Activated T-cell treated with anti-CD3 and anti-CD28 coated beads, Interleukin-2, amount 50 U/mL, for 24 hours (primary cell): Measurements from ENCODE around the gene LRRC43.

Source experiments
- DNase-seq: peaks from one replicate; pipeline ENCODE4 v3.0.0-alpha.2; 2020
- H3K27ac Mint-ChIP-seq: 2 replicates; pipeline ENCODE4 v1.8.0; 2020; ENCODE audit warnings: mild to moderate bottlenecking, mixed read lengths
- H3K27me3 Mint-ChIP-seq: 2 replicates; pipeline ENCODE4 v1.8.0; 2020; ENCODE audit warnings: mixed read lengths
- H3K36me3 Mint-ChIP-seq: 2 replicates; pipeline ENCODE4 v1.8.0; 2020; ENCODE audit warnings: low read depth, mixed read lengths
- H3K4me1 Mint-ChIP-seq: 2 replicates; pipeline ENCODE4 v1.8.0; 2020; ENCODE audit warnings: low read depth, mixed read lengths
- H3K4me3 Mint-ChIP-seq: 2 replicates; pipeline ENCODE4 v1.8.0; 2020; ENCODE audit warnings: mild to moderate bottlenecking, moderate library complexity, mixed read lengths
- H3K9me3 Mint-ChIP-seq: 2 replicates; pipeline ENCODE4 v1.8.0; 2020; ENCODE audit warnings: mixed read lengths

Gene LRRC43, protein sequence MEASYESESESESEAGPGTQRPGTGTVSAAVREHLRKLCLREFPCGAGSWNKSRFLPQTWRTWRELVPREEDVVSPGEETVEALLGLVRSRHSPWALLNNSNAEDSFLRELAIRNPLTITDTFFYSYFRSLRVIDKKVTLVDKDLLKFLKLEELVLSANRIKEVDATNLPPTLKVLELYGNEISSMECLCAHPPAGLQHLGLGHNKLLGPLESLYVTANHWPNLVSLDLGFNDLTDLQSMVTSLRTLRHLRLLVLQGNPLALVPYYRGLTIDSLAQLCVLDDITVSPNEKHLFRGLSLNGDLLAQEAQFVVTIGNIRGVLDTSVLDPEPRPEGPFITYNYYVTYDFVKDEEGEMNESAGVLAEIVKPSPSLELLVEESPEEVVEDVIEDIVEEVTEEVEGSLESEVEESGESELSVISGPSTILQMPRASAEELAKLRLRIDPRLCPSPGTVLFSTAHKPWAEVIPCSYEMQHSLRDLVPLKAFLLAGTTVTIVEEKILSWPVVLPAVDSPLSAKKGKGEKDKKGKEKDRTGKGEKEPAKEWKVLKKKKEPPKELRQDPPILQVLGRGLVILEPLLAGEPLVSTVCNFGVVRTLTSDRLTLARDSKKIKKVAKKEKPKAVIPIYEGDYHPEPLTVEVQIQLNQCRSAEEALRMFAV

DNA sequence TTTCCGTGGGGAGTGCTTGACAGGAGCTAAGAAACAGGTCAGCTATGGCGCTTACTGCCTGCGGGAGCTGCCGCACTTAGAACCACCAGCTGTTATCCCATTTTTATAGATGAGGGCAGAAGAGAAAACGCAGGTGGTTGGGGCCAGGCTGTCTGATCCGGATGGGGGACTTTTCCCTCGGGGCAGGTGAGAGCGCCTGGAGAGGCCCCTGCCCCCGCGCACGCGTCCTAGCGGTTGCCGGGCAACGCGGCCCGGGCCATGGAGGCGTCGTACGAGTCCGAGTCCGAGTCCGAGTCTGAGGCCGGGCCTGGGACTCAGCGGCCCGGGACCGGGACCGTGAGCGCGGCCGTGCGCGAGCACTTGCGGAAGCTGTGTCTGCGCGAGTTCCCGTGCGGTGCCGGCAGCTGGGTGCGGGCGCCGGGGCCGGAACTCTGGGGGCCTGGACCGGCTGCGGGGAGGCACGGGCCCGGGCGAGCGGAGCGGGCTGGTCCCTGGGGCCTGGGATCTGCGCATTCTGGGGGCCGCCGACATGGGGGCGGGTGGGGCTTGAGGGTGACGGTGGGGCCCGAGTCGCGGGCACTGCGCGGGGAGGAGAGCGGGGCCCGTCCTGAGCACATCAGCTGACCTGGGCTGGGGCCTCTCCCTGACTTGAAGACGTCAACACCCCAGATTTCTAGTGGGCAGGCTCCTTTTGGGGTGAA is at the start of gene LRRC43:
TSS of gene LRRC43 (plus strand) at position 237 of the 701 bp plus-strand sequence. CDS start at position 259, 22 bp downstream.
- peak; percentile 58 for DNase-seq
- Mint-ChIP-seq H3K4me1 (peaks cover 9% of the 10 kb centered on the region), H3K36me3 (no peaks in the 10 kb centered on the region), H3K4me3 (peak within 1 kb of the TSS; percentile 68), H3K27me3 (peaks cover 24% of the 10 kb centered on the region), H3K9me3 (no peaks in the 10 kb centered on the region), H3K27ac (peak within 1 kb of the TSS; percentile 35)

DNA sequence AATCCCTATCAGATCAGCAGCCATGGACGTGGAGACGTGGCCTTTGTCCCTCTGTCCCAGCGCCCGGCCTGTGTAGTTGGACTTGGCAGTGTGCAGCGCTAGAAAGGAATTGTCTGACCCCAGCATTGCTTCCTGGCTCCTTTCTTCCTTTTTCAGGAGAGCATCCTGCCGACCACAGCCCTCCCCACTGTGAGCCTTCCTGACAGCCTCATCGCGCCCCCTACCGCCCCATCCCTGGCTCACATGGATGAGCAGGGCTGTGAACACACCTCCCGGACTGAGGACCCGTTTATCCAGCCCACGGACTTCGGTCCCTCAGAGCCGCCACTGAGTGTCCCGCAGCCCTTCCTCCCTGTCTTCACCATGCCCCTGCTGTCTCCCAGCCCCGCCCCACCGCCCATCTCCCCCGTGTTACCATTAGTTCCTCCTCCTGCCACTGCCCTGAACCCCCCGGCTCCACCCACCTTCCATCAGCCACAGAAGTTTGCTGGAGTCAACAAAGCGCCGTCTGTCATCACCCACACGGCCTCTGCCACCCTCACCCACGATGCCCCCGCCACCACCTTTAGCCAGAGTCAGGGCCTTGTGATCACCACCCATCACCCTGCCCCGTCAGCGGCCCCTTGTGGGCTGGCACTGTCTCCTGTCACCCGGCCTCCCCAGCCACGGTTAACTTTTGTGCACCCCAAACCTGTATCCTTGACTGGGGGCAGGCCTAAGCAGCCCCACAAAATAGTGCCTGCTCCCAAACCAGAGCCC is 49.6 kb upstream of the LRRC43 start:
- Mint-ChIP-seq H3K27ac (peak overlapping the region; percentile 61), H3K4me1 (no peaks in the 10 kb centered on the region), H3K9me3 (no peaks in the 10 kb centered on the region), H3K36me3 (peaks cover 85% of the 10 kb centered on the region), H3K4me3 (no peak overlapping the region), H3K27me3 (no peaks in the 10 kb centered on the region)
- DNase-seq, result no peak

GRCh38 chr12:122135437-122136031 is 47.4 kb upstream of the LRRC43 start:
- H3K4me3 Mint-ChIP-seq, result no peak overlapping the region
- H3K36me3 Mint-ChIP-seq, result peaks cover 78% of the 10 kb centered on the region
- no peaks in the 10 kb centered on the region for H3K9me3 Mint-ChIP-seq
- DNase-seq, result no peak
- no peaks in the 10 kb centered on the region for H3K27me3 Mint-ChIP-seq
- no peaks in the 10 kb centered on the region for H3K4me1 Mint-ChIP-seq
- no peak overlapping the region for H3K27ac Mint-ChIP-seq

DNA sequence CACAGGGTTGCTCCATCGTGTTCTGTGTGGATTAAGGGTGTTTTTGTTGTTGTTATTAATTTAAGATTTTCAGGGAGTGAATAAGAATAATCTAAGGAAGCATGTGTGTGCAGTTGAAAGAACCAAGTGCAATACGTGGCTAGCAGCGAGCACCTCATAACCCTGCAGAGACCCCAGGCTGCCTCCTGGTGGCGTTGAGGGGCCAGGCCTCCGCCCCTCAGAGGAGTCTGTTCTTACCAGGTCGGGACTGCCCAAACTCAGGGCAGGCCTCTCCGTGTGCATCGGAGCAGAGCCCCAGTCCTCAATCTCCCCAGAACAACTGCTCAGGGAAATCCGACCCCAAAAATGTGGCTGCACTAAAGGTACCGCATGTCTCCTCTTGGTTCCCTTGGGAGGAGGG is 45.7 kb upstream of the LRRC43 start:
- Mint-ChIP-seq H3K27ac (no peak overlapping the region), H3K27me3 (no peaks in the 10 kb centered on the region), H3K9me3 (no peaks in the 10 kb centered on the region), H3K36me3 (peaks cover 83% of the 10 kb centered on the region), H3K4me1 (no peaks in the 10 kb centered on the region), H3K4me3 (no peak overlapping the region)
- no peak for DNase-seq

DNA sequence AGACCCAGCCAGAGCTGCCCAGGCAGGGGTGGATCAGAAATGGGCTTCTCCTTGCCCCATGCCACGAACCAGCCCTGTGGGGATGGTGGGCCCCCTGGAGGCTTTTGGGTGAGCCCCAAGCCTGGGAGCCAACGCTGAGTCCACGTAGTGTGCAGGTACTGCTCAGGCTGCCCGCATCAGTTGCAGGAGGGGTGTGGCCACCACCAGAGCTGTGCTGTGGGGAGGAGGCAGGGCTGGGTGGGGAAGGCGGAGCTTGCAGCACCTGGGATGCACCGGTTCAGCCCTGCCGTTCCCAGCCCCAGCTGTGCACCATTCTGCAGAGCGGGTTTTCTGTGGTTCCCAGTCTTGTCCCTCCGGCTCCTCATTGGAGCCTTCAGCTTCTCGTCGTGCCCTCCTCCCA is 45.2 kb upstream of the LRRC43 start:
- H3K9me3 Mint-ChIP-seq, result no peaks in the 10 kb centered on the region
- peaks cover 83% of the 10 kb centered on the region for H3K36me3 Mint-ChIP-seq
- no peak for DNase-seq
- no peak overlapping the region for H3K27ac Mint-ChIP-seq
- H3K27me3 Mint-ChIP-seq, result no peaks in the 10 kb centered on the region
- no peak overlapping the region for H3K4me3 Mint-ChIP-seq
- H3K4me1 Mint-ChIP-seq, result no peaks in the 10 kb centered on the region

GRCh38 chr12:122138181-122138580 is 44.7 kb upstream of the LRRC43 start:
- no peak for DNase-seq
- Mint-ChIP-seq H3K4me1 (no peaks in the 10 kb centered on the region), H3K27ac (no peak overlapping the region), H3K4me3 (no peak overlapping the region), H3K9me3 (no peaks in the 10 kb centered on the region), H3K36me3 (peaks cover 83% of the 10 kb centered on the region), H3K27me3 (no peaks in the 10 kb centered on the region)

- Mint-ChIP-seq H3K9me3 (no peaks in the 10 kb centered on the region), H3K4me1 (no peaks in the 10 kb centered on the region), H3K4me3 (no peak overlapping the region), H3K27me3 (no peaks in the 10 kb centered on the region), H3K27ac (no peak overlapping the region), H3K36me3 (peaks cover 83% of the 10 kb centered on the region)
- no peak for DNase-seq
These were observed 44.3 kb upstream of the LRRC43 start for GRCh38 chr12:122138616-122139015.

DNA sequence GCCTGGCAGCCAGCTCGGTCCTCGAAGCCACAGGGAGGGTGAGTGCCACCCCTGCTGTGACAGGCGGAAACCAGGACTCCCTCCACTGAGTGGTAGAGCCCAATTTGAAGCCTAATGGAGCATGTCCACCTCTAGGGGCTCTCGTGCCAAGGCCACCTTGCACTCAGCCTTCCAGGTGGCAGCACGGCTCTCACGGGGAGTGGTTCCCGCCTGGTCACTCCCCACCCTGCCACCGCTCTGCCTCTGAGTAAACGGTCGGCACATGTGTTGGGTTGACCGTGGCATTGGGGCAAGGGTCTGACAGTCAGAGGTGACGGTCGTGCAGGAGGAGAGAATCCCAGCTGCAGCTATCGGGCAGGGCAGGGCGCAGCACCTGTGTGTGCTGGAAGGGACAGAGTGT is 43.7 kb upstream of the LRRC43 start:
- Mint-ChIP-seq H3K36me3 (peaks cover 83% of the 10 kb centered on the region), H3K27ac (no peak overlapping the region), H3K4me1 (no peaks in the 10 kb centered on the region), H3K9me3 (no peaks in the 10 kb centered on the region), H3K4me3 (no peak overlapping the region), H3K27me3 (no peaks in the 10 kb centered on the region)
- DNase-seq, result no peak

DNA sequence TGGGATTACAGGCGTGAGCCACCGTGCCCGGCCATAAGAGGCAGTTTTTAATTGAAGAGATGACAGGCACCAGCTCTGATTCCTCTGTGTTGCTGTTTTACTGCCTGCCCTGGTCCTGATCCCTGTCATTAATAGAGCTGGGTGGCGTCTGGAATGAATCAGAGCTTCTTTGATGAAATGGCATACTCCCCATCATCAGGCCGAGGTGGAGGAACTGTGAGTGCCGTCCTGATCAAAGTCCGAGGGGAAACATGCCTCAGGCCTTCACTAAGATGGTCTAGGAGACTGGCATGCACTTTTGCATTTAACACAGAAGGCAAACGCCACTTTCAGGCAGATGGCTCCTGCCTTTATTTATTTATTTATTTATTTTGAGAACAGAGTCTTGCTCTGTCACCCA is 43.0 kb upstream of the LRRC43 start:
- Mint-ChIP-seq H3K4me3 (no peak overlapping the region), H3K9me3 (no peaks in the 10 kb centered on the region), H3K27me3 (no peaks in the 10 kb centered on the region), H3K27ac (no peak overlapping the region), H3K4me1 (no peaks in the 10 kb centered on the region), H3K36me3 (peaks cover 78% of the 10 kb centered on the region)
- DNase-seq, result no peak

DNA sequence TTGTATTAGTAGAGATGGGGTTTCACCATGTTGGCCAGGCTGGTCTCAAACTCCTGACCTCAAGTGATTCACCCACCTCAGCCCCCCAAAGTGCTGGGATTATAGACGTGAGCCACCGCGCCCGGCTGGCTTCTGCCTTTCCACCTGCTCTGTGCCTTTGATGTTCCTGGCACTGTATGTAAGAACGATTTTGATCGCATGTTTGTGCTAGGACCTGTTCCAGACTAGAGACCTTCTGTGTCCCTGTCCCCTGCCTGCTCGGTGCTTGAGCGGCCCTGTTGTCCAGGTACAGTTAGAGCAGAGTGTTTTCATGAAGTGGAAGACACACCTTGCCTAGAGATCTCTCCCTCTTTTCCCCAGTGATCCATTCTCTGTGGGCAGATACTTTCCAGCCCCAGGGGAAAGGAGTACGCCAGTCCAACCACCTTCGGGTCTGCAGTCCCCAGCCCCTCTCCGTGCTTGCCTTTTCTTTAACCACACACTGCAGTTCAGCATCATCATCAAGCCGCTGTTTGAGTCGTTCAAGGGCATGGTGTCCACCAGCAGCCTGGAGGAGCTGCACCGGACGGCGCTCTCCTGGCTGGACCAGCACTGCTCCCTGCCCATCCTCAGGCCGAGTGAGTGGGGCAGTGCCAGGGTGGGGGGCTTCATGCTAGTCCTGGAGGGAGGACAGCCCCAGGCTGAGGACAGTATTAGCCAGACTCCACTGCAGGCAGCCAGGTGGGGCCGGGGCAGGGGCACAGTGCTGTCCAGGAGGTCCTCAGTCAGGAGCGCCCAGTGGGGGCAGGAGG is 42.3 kb upstream of the LRRC43 start:
- Mint-ChIP-seq H3K27me3 (no peaks in the 10 kb centered on the region), H3K4me1 (no peaks in the 10 kb centered on the region), H3K36me3 (peaks cover 71% of the 10 kb centered on the region), H3K27ac (no peak overlapping the region), H3K9me3 (no peaks in the 10 kb centered on the region), H3K4me3 (no peak overlapping the region)
- no peak for DNase-seq

- no peak for DNase-seq
- Mint-ChIP-seq H3K4me3 (no peak overlapping the region), H3K27me3 (no peaks in the 10 kb centered on the region), H3K36me3 (peaks cover 62% of the 10 kb centered on the region), H3K4me1 (no peaks in the 10 kb centered on the region), H3K27ac (no peak overlapping the region), H3K9me3 (no peaks in the 10 kb centered on the region)
These were observed 40.8 kb upstream of the LRRC43 start for GRCh38 chr12:122141911-122142725.

DNA sequence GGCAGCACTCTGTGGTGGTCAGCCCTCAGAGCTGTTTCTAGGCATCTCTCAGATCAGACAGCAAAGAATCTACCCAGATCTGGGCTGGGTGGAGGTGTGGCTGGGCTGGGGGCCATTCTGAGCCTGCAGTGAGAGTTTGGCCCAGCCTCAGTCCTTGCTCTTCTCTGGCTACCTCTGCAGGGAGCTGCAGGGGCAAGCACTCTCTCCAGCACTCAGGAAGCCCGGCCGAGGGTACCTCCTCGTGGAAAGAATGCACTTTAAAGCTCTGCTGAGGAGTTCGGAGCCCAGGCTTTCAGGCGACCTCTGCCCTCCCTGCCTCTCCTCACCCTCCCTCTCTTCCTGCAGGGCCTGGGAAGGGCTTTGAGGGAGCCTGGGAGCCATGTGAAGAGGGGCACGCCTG is 40.1 kb upstream of the LRRC43 start:
- H3K36me3 Mint-ChIP-seq, result peaks cover 57% of the 10 kb centered on the region

DNA sequence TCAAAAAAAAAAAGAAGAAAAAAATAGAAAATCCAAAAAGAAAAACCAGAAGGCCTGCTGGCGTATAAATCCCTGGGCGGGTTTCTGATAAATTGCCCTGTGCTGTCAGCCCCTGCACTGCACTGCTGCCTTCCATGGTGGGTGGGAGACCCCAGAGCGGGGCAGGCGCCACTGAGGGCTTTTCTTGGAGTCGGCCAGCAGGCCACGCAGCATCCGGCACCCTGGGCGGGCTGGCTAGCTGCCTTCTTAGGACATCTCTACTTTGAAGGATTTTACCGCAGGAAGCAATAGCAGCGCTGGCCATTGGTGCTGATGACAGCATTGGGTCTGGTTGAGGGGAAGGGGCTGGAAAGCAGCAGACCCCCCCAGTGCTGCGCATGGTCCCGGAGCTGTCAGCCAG is 38.0 kb upstream of the LRRC43 start:
- H3K9me3 Mint-ChIP-seq, result no peaks in the 10 kb centered on the region
- H3K4me1 Mint-ChIP-seq, result peaks cover 8% of the 10 kb centered on the region
- no peak for DNase-seq
- H3K36me3 Mint-ChIP-seq, result peaks cover 39% of the 10 kb centered on the region
- H3K27me3 Mint-ChIP-seq, result no peaks in the 10 kb centered on the region
- no peak overlapping the region for H3K4me3 Mint-ChIP-seq
- no peak overlapping the region for H3K27ac Mint-ChIP-seq

More for the DNA sequence above, 40.1 kb upstream of the LRRC43 start:
- Mint-ChIP-seq H3K4me1 (no peaks in the 10 kb centered on the region), H3K4me3 (no peak overlapping the region), H3K27ac (peak overlapping the region; percentile 22), H3K9me3 (no peaks in the 10 kb centered on the region), H3K27me3 (no peaks in the 10 kb centered on the region)
- no peak for DNase-seq
